Left lung (tissue), 10 donors: ENCODE measurements around the gene SOX18. TPM values are rescaled to one million over a fixed set of nuclear protein-coding genes. Genes with fewer than 3 reads are reported as not detected.

ENCODE experiments used
- ATAC-seq: fragments of 200-7000 bp; cut with Tn5 transposase; one replicate; pipeline ENCODE4 v1.9.1; 2020; ENCODE audit warnings: moderate library complexity
- DNase-seq, 4 donors: peaks; one replicate each; pipeline ENCODE4 v3.0.0-alpha.2; 2013 to 2020
- H3K27ac ChIP-seq, 2 donors: fragments of 200-600 bp; sonication (generic) in 1 of 2; one replicate each; pipeline versions ENCODE4 v1.5.0 to v1.8.0; 2020 to 2021
- H3K27me3 ChIP-seq, 2 donors: fragments of 200-600 bp; sonication (generic) in 1 of 2; one replicate each; pipeline versions ENCODE4 v1.5.0 to v1.8.0; 2020 to 2021
- H3K36me3 ChIP-seq, 2 donors: fragments of 200-600 bp; sonication (generic) in 1 of 2; one replicate each; pipeline versions ENCODE4 v1.5.0 to v1.8.0; 2020 to 2021
- H3K4me1 ChIP-seq, 2 donors: fragments of 200-600 bp; one replicate each; pipeline ENCODE4 v1.8.0; 2021
- H3K4me3 ChIP-seq, 2 donors: fragments of 200-600 bp; sonication (generic) in 1 of 2; one replicate each; pipeline versions ENCODE4 v1.5.0 to v1.8.0; 2020 to 2021; ENCODE audit warnings: mild to moderate bottlenecking in 1 of 2
- H3K9me3 ChIP-seq, 2 donors: fragments of 200-600 bp; sonication (generic) in 1 of 2; one replicate each; pipeline versions ENCODE4 v1.5.0 to v1.8.0; 2020 to 2021
- intact Hi-C, 2 donors: fragments of 100-400 bp; cut with DNase I; formaldehyde crosslinking; loops; one replicate each; pipeline versions ENCODE4 v1.11.2 to v1.14.2; 2022
- polyA plus RNA-seq, 6 donors: library from polyadenylated mRNA; unstranded; fragments of 120-200 nt; gene quantifications; one replicate each; pipeline ENCODE4 v1.2.1, GENCODE V29; 2013; ENCODE audit not compliant: insufficient read length in 6 of 6
- total RNA-seq, 2 donors: library from RNA; stranded (reverse); fragmentation: NEBNext Ultra II Directional; extraction: Animal tissue kit (Norgen Biotek cat#: 25700); gene quantifications; one replicate each; pipeline ENCODE4 v1.2.1, GENCODE V29; 2021
- TF ChIP-seq, protein P1 (sequence below), 2 donors: fragments of 200-600 bp; sonication (generic) in 1 of 2; IDR thresholded peaks; one replicate each; pipeline versions ENCODE4 v1.5.0 to v1.8.0; 2021; ENCODE audit warnings: antibody characterized with exemption in 2 of 2
- donor health status: DM: no; HTN: yes; CAD: no.
- donor health status: DM: no; HTN: no; CAD: no.

The SOX18 gene
- total and polyA plus RNA-seq, 8 donors: 11.5 to 69.2 (median 18.2) TPM

- intact Hi-C loops: no loop called here
- Histone ChIP-seq H3K4me1 (peaks cover 12 to 49% of the 10 kb centered on the region in 2 donors), H3K9me3 (no peaks in the 10 kb centered on the region), H3K27me3 (peaks cover 0 to 45% of the 10 kb centered on the region in 2 donors), H3K36me3 (no peaks in the 10 kb centered on the region), H3K27ac (peak overlapping the region; percentile 77), H3K4me3 (peak overlapping the region in 1 of 2 donors; percentile 22)
- TF ChIP-seq, protein P1, sequence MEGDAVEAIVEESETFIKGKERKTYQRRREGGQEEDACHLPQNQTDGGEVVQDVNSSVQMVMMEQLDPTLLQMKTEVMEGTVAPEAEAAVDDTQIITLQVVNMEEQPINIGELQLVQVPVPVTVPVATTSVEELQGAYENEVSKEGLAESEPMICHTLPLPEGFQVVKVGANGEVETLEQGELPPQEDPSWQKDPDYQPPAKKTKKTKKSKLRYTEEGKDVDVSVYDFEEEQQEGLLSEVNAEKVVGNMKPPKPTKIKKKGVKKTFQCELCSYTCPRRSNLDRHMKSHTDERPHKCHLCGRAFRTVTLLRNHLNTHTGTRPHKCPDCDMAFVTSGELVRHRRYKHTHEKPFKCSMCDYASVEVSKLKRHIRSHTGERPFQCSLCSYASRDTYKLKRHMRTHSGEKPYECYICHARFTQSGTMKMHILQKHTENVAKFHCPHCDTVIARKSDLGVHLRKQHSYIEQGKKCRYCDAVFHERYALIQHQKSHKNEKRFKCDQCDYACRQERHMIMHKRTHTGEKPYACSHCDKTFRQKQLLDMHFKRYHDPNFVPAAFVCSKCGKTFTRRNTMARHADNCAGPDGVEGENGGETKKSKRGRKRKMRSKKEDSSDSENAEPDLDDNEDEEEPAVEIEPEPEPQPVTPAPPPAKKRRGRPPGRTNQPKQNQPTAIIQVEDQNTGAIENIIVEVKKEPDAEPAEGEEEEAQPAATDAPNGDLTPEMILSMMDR (IDR thresholded peaks at IDR 0.05): peak; percentile 78 to 89
- DNase-seq (peak in 3 of 4 donors; percentile 75 to 91 (median 82)), ATAC-seq (peak; percentile 73)
These were observed 8.4 kb upstream of the SOX18 start for GRCh38 chr20:64057628-64058498.

DNA sequence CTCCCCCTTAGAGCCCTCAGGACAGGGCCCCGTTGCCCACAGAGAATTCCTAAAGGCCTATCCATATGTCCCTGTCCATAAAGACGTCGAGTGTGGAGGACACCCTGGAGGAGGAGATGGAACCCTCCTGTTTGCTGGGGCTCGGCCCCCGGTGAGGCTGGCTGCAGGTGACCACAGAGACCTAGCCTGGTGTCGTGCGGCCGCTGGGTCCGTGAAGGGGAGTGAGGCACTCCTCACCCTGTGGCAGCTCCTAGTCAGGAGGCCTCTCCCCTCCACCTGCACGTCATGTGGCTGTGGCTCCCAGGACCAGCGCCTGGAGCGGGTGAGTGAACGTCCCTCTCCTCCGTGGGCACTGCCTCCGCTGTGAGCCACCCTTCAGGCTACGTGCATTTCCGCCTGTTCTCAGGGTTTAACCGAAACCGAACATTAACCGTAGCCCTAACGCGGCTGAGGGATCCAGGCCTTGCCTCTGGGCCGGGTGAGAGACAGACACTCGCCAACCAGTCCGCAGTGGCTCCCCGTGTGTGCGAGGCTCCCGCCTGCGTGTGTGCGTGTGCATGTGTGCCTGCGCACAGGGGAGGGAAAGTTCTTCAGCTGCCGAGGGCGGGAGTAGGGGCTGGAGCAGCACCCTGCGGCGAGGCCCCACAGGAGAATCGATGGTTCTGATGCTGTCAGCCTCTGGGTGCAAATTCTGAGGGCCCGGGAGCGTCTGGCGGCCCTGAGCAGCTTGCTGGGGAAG lies 7.6 kb upstream of the SOX18 start:
- intact Hi-C loops: no loop called here
- peaks cover 6 to 43% of the 10 kb centered on the region in 2 donors for H3K4me1 ChIP-seq
- H3K27me3 ChIP-seq: peaks cover 0 to 53% of the 10 kb centered on the region in 2 donors

DNA sequence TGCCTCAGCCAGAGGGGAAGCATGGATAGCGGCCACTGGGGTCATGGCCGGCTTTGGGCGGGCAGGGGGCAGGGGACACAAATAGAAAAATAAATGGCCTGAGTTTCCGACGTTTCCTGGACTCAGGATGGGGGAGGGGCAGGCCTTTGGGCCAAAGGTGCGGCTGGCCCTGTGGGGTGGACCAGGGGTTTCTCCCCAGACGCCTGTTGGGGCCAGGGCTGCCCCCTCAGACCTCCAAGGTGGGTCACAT lies 7.1 kb upstream of the SOX18 start:
- H3K9me3 ChIP-seq: no peaks in the 10 kb centered on the region
- peak overlapping the region; percentile 77 for H3K27ac ChIP-seq
- peaks cover 6 to 43% of the 10 kb centered on the region in 2 donors for H3K4me1 ChIP-seq
- H3K36me3 ChIP-seq: no peaks in the 10 kb centered on the region
- peaks cover 0 to 58% of the 10 kb centered on the region in 2 donors for H3K27me3 ChIP-seq
- peak overlapping the region in 1 of 2 donors; percentile 22 for H3K4me3 ChIP-seq
- intact Hi-C loops: no loop called here
- ATAC-seq (no peak), DNase-seq (no peak)
- TF ChIP-seq, protein P1 (IDR thresholded peaks at IDR 0.05): no peak

More for the DNA sequence above, 7.6 kb upstream of the SOX18 start:
- Histone ChIP-seq H3K9me3 (no peaks in the 10 kb centered on the region), H3K27ac (peak overlapping the region; percentile 77), H3K36me3 (no peaks in the 10 kb centered on the region), H3K4me3 (peak overlapping the region in 1 of 2 donors; percentile 22)
- DNase-seq: no peak
- ATAC-seq: no peak
- TF ChIP-seq, protein P1 (IDR thresholded peaks at IDR 0.05): no peak

DNA sequence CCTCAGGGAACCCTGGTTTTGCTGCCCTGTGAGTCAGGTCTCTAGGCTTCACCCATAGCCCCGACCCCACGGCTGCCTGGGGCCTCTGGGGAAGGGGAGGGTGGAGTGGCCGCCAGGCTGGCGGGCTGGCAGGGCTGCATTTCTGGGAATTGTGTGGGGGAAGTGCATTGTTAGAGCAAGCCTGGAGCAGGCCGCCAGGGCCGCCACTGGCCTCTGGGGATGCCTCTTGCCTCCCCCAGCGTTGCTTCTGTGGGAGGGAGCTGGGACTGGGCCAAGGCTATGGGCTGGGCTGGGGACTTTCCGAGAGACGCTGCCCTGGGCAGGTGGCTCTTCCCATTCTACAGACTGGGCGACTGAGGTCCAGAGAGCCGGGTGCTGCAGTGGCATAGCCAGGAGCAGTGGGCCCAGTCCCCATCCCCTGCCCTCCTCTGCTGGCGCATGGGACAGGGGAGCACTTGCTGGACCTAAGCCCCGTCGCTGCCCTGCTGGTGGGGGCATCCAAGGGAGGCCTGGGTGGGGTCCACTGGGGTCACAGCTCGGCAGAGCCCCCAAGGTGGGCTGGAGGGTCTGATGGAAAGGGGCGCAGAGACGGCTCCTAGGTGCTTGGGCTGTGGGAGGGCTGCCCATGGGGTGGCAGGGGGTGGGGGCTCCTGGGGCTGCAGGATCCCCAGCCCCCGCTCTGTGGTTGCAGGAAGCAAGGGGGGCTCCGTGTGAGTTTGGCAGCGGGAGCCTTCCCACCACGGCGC lies 6.6 kb upstream of the SOX18 start:
- ATAC-seq: peak; percentile 9
- TF ChIP-seq, protein P1 (IDR thresholded peaks at IDR 0.05): peak in 1 of 2 donors; percentile 12
- no peak overlapping the region for H3K4me3 ChIP-seq
- no peaks in the 10 kb centered on the region for H3K9me3 ChIP-seq
- peak in 1 of 4 donors; percentile 74 for DNase-seq
- intact Hi-C loops: no loop called here
- peak overlapping the region; percentile 77 for H3K27ac ChIP-seq
- H3K27me3 ChIP-seq: peaks cover 0 to 63% of the 10 kb centered on the region in 2 donors
- peaks cover 6 to 43% of the 10 kb centered on the region in 2 donors for H3K4me1 ChIP-seq
- no peaks in the 10 kb centered on the region for H3K36me3 ChIP-seq
